ENCODE measurements around the gene NEUROD2. TPM values are rescaled to one million over a fixed set of nuclear protein-coding genes. Genes with fewer than 3 reads are reported as not detected.
"Not testable (repeated sequence)": the region's sequence is repeated elsewhere in the genome, so short reads cannot be mapped to it uniquely, and the experiment has no call there.

The NEUROD2 gene
- total and polyA plus RNA-seq, 3 experiments from 2014 or later: not detected

- Histone ChIP-seq H3K4me3 (ENCODE audit: low read length) (no peak overlapping the region), H3K4me1 (ENCODE audit: insufficient read depth, low read length) (peaks cover 16% of the 10 kb centered on the region), H3K27me3 (ENCODE audit: insufficient read depth, low read length, poor library complexity, severe bottlenecking) (peaks cover 77% of the 10 kb centered on the region), H3K9me3 (ENCODE audit: low read length) (no peaks in the 10 kb centered on the region), H3K27ac (ENCODE audit: low read depth, low read length) (no peak overlapping the region), H3K36me3 (ENCODE audit: insufficient read depth, low read length) (no peaks in the 10 kb centered on the region)
- Mint-ChIP-seq H3K9me3 (no peaks in the 10 kb centered on the region), H3K4me1 (peaks cover 10 to 33% (median 22%) of the 10 kb centered on the region in 3 donors), H3K36me3 (peaks cover 0 to 14% (median 0%) of the 10 kb centered on the region in 3 donors), H3K27me3 (peaks cover 91 to 94% of the 10 kb centered on the region in 2 donors), H3K27ac (no peak overlapping the region), H3K4me3 (no peak overlapping the region)
- CTCF ChIA-PET: interaction anchor here (0.9 to 1.7 kb wide), 2 partner anchors 24 to 56 kb away, joined by 3 to 7 read pairs; no protein-coding TSS in a partner anchor
- no peak for DNase-seq
- POLR2A ChIA-PET: no interaction called here
Measured at GRCh38 chr17:39597372-39598046, 10.2 kb downstream of the NEUROD2 start.

GRCh38 chr17:39596543-39597267 lies 11.0 kb downstream of the NEUROD2 start:
- Histone ChIP-seq H3K27me3 (ENCODE audit: insufficient read depth, low read length, poor library complexity, severe bottlenecking) (peaks cover 77% of the 10 kb centered on the region), H3K4me3 (ENCODE audit: low read length) (no peak overlapping the region), H3K9me3 (ENCODE audit: low read length) (no peaks in the 10 kb centered on the region), H3K27ac (ENCODE audit: low read depth, low read length) (no peak overlapping the region), H3K4me1 (ENCODE audit: insufficient read depth, low read length) (peaks cover 16% of the 10 kb centered on the region), H3K36me3 (ENCODE audit: insufficient read depth, low read length) (no peaks in the 10 kb centered on the region)
- no peak for DNase-seq
- Mint-ChIP-seq H3K4me1 (peaks cover 10 to 34% (median 23%) of the 10 kb centered on the region in 3 donors), H3K27me3 (peaks cover 89 to 92% of the 10 kb centered on the region in 2 donors), H3K4me3 (no peak overlapping the region), H3K27ac (no peak overlapping the region), H3K9me3 (peaks cover 0 to 4% (median 0%) of the 10 kb centered on the region in 5 donors), H3K36me3 (peaks cover 0 to 14% (median 2%) of the 10 kb centered on the region in 3 donors)
- CTCF ChIA-PET: interaction anchor here (1.7 kb wide), 1 partner anchor 25 kb away, joined by 7 read pairs; no protein-coding TSS in a partner anchor
- POLR2A ChIA-PET: no interaction called here

GRCh38 chr17:39595928-39596510 lies 11.7 kb downstream of the NEUROD2 start:
- H3K9me3 Mint-ChIP-seq: peaks cover 0 to 4% (median 0%) of the 10 kb centered on the region in 5 donors
- no peak for DNase-seq
- CTCF ChIA-PET: no interaction called here
- Histone ChIP-seq H3K9me3 (ENCODE audit: low read length) (no peaks in the 10 kb centered on the region), H3K4me1 (ENCODE audit: insufficient read depth, low read length) (peaks cover 16% of the 10 kb centered on the region), H3K36me3 (ENCODE audit: insufficient read depth, low read length) (no peaks in the 10 kb centered on the region), H3K4me3 (ENCODE audit: low read length) (no peak overlapping the region), H3K27ac (ENCODE audit: low read depth, low read length) (no peak overlapping the region), H3K27me3 (ENCODE audit: insufficient read depth, low read length, poor library complexity, severe bottlenecking) (peaks cover 73% of the 10 kb centered on the region)
- H3K4me1 Mint-ChIP-seq: peaks cover 10 to 36% (median 22%) of the 10 kb centered on the region in 3 donors
- POLR2A ChIA-PET: no interaction called here
- H3K27me3 Mint-ChIP-seq: peaks cover 89 to 92% of the 10 kb centered on the region in 2 donors
- peaks cover 0 to 18% (median 2%) of the 10 kb centered on the region in 3 donors for H3K36me3 Mint-ChIP-seq
- peak overlapping the region in 1 of 8 donors; percentile 26 for H3K27ac Mint-ChIP-seq
- no peak overlapping the region for H3K4me3 Mint-ChIP-seq

GRCh38 chr17:39595294-39595693 lies 12.4 kb downstream of the NEUROD2 start:
- Mint-ChIP-seq H3K36me3 (peaks cover 0 to 18% (median 2%) of the 10 kb centered on the region in 3 donors), H3K27ac (no peak overlapping the region), H3K4me1 (peaks cover 10 to 36% (median 22%) of the 10 kb centered on the region in 3 donors), H3K9me3 (peaks cover 0 to 4% (median 0%) of the 10 kb centered on the region in 5 donors), H3K4me3 (no peak overlapping the region), H3K27me3 (peaks cover 84 to 90% of the 10 kb centered on the region in 2 donors)
- CTCF ChIA-PET: no interaction called here
- H3K27ac ChIP-seq (ENCODE audit: low read depth, low read length): no peak overlapping the region
- no peak for DNase-seq
- H3K36me3 ChIP-seq (ENCODE audit: insufficient read depth, low read length): no peaks in the 10 kb centered on the region
- POLR2A ChIA-PET: no interaction called here
- H3K4me1 ChIP-seq (ENCODE audit: insufficient read depth, low read length): peaks cover 16% of the 10 kb centered on the region
- H3K4me3 ChIP-seq (ENCODE audit: low read length): no peak overlapping the region
- H3K9me3 ChIP-seq (ENCODE audit: low read length): no peaks in the 10 kb centered on the region
- peaks cover 66% of the 10 kb centered on the region for H3K27me3 ChIP-seq (ENCODE audit: insufficient read depth, low read length, poor library complexity, severe bottlenecking)

GRCh38 chr17:39593371-39593770 lies 14.3 kb downstream of the NEUROD2 start:
- H3K9me3 Mint-ChIP-seq: peaks cover 0 to 4% (median 0%) of the 10 kb centered on the region in 5 donors
- CTCF ChIA-PET: no interaction called here
- peaks cover 0 to 18% (median 2%) of the 10 kb centered on the region in 3 donors for H3K36me3 Mint-ChIP-seq

GRCh38 chr17:39591958-39592954 lies 15.5 kb downstream of the NEUROD2 start:
- ChIA-PET CTCF (no interaction called here), POLR2A (no interaction called here)
- Mint-ChIP-seq H3K4me3 (no peak overlapping the region), H3K36me3 (peaks cover 0 to 18% (median 2%) of the 10 kb centered on the region in 3 donors), H3K4me1 (peaks cover 0 to 12% (median 8%) of the 10 kb centered on the region in 3 donors), H3K9me3 (peaks cover 0 to 4% (median 0%) of the 10 kb centered on the region in 5 donors), H3K27ac (no peak overlapping the region), H3K27me3 (peaks cover 60 to 82% of the 10 kb centered on the region in 2 donors)
- no peak overlapping the region for H3K27ac ChIP-seq (ENCODE audit: low read depth, low read length)
- no peak overlapping the region for H3K4me3 ChIP-seq (ENCODE audit: low read length)
- no peak for DNase-seq
- H3K4me1 ChIP-seq (ENCODE audit: insufficient read depth, low read length): no peaks in the 10 kb centered on the region
- peaks cover 37% of the 10 kb centered on the region for H3K27me3 ChIP-seq (ENCODE audit: insufficient read depth, low read length, poor library complexity, severe bottlenecking)
- no peaks in the 10 kb centered on the region for H3K9me3 ChIP-seq (ENCODE audit: low read length)
- no peaks in the 10 kb centered on the region for H3K36me3 ChIP-seq (ENCODE audit: insufficient read depth, low read length)

More at GRCh38 chr17:39593371-39593770, 14.3 kb downstream of the NEUROD2 start:
- POLR2A ChIA-PET: no interaction called here
- H3K4me3 Mint-ChIP-seq: peak overlapping the region in 1 of 7 donors; percentile 39
- no peaks in the 10 kb centered on the region for H3K9me3 ChIP-seq (ENCODE audit: low read length)
- H3K27me3 ChIP-seq (ENCODE audit: insufficient read depth, low read length, poor library complexity, severe bottlenecking): peaks cover 47% of the 10 kb centered on the region
- H3K36me3 ChIP-seq (ENCODE audit: insufficient read depth, low read length): no peaks in the 10 kb centered on the region
- H3K4me3 ChIP-seq (ENCODE audit: low read length): no peak overlapping the region
- peaks cover 70 to 85% of the 10 kb centered on the region in 2 donors for H3K27me3 Mint-ChIP-seq
- H3K4me1 ChIP-seq (ENCODE audit: insufficient read depth, low read length): peaks cover 7% of the 10 kb centered on the region
- peaks cover 6 to 23% (median 16%) of the 10 kb centered on the region in 3 donors for H3K4me1 Mint-ChIP-seq
- no peak overlapping the region for H3K27ac Mint-ChIP-seq
- H3K27ac ChIP-seq (ENCODE audit: low read depth, low read length): no peak overlapping the region
- no peak for DNase-seq

GRCh38 chr17:39590180-39590579 lies 17.5 kb downstream of the NEUROD2 start:
- DNase-seq; H3K4me1 Mint-ChIP-seq; H3K9me3 ChIP-seq (ENCODE audit: low read length); H3K27ac ChIP-seq (ENCODE audit: low read depth, low read length); CTCF ChIA-PET; H3K4me3 ChIP-seq (ENCODE audit: low read length); POLR2A ChIA-PET; H3K4me3 Mint-ChIP-seq; H3K27ac Mint-ChIP-seq; H3K4me1 ChIP-seq (ENCODE audit: insufficient read depth, low read length); H3K36me3 ChIP-seq (ENCODE audit: insufficient read depth, low read length); H3K9me3 Mint-ChIP-seq: not testable (repeated sequence)
- peaks cover 0 to 18% (median 2%) of the 10 kb centered on the region in 3 donors for H3K36me3 Mint-ChIP-seq
- peaks cover 20% of the 10 kb centered on the region for H3K27me3 ChIP-seq (ENCODE audit: insufficient read depth, low read length, poor library complexity, severe bottlenecking)
- peaks cover 45 to 62% of the 10 kb centered on the region in 2 donors for H3K27me3 Mint-ChIP-seq
